Astrocyte (in vitro differentiated cells and primary cell): ENCODE measurements around the gene TUFM. TPM values are rescaled to one million over a fixed set of nuclear protein-coding genes. Genes with fewer than 3 reads are reported as not detected.

Source experiments
- DNase-seq: peaks from one replicate; pipeline ENCODE4 v3.0.0-alpha.2; 2010; ENCODE audit warnings: low read depth
- FAIRE-seq: peaks from 2 replicates; lab custom pipeline; 2011; peaks lifted over from hg19 to GRCh38; lab: Jason Lieb, UNC
- H2AFZ ChIP-seq: 2 replicates; pipeline ENCODE4 v1.6.0; 2012; ENCODE audit warnings: low read depth, low read length, inconsistent platforms
- H3K27ac ChIP-seq: 2 replicates; pipeline ENCODE4 v1.5.1; 2011; ENCODE audit warnings: low read depth, low read length, inconsistent platforms
- H3K27me3 ChIP-seq: 2 replicates; pipeline ENCODE4 v1.6.0; 2011; ENCODE audit warnings: low read length, inconsistent platforms; ENCODE audit not compliant: insufficient read depth
- H3K36me3 ChIP-seq: 2 replicates; pipeline ENCODE4 v1.5.1; 2011; ENCODE audit warnings: low read length, inconsistent platforms; ENCODE audit not compliant: insufficient read depth
- H3K4me1 ChIP-seq: 2 replicates; pipeline ENCODE4 v1.5.1; 2011; ENCODE audit warnings: low read length, inconsistent platforms; ENCODE audit not compliant: insufficient read depth
- H3K4me2 ChIP-seq: 2 replicates; pipeline ENCODE4 v1.6.0; 2012; ENCODE audit warnings: low read length, inconsistent platforms
- H3K4me3 ChIP-seq: 2 replicates; pipeline ENCODE4 v1.5.1; 2011; ENCODE audit warnings: low read depth, mild to moderate bottlenecking, low read length, inconsistent platforms; ENCODE audit not compliant: insufficient read depth
- H3K79me2 ChIP-seq: 2 replicates; pipeline ENCODE4 v1.6.0; 2012; ENCODE audit warnings: mild to moderate bottlenecking, low read length, inconsistent platforms; ENCODE audit not compliant: insufficient read depth
- H3K9ac ChIP-seq: 2 replicates; pipeline ENCODE4 v1.6.0; 2012; ENCODE audit warnings: mild to moderate bottlenecking, low read length, inconsistent platforms
- H3K9me3 ChIP-seq: 2 replicates; pipeline ENCODE4 v1.5.1; 2012; ENCODE audit warnings: low read depth, mild to moderate bottlenecking, low read length, inconsistent platforms; ENCODE audit not compliant: insufficient read depth
- H4K20me1 ChIP-seq: 2 replicates; pipeline ENCODE4 v1.6.0; 2012; ENCODE audit warnings: low read length, inconsistent platforms; ENCODE audit not compliant: insufficient read depth
- H3K27ac Mint-ChIP-seq: one replicate; pipeline ENCODE4 v1.8.0; 2021; ENCODE audit warnings: mild to moderate bottlenecking, mixed read lengths; ENCODE audit not compliant: unreplicated experiment
- H3K27me3 Mint-ChIP-seq: one replicate; pipeline ENCODE4 v1.8.0; 2021; ENCODE audit warnings: low read depth, mixed read lengths; ENCODE audit not compliant: unreplicated experiment
- H3K36me3 Mint-ChIP-seq: one replicate; pipeline ENCODE4 v1.8.0; 2021; ENCODE audit warnings: low read depth, mixed read lengths; ENCODE audit not compliant: unreplicated experiment
- H3K4me1 Mint-ChIP-seq: one replicate; pipeline ENCODE4 v1.8.0; 2021; ENCODE audit warnings: low read depth, mixed read lengths; ENCODE audit not compliant: unreplicated experiment
- H3K4me3 Mint-ChIP-seq: one replicate; pipeline ENCODE4 v1.8.0; 2021; ENCODE audit warnings: mild to moderate bottlenecking, moderate library complexity, mixed read lengths; ENCODE audit not compliant: unreplicated experiment
- H3K9me3 Mint-ChIP-seq: one replicate; pipeline ENCODE4 v1.8.0; 2021; ENCODE audit warnings: mild to moderate bottlenecking, mixed read lengths; ENCODE audit not compliant: unreplicated experiment
- CTCF ChIP-seq: IDR thresholded peaks from 2 replicates; pipeline ENCODE4 v1.5.1; 2011; ENCODE audit warnings: low read depth, mild to moderate bottlenecking, inconsistent platforms, low read length, moderate library complexity; ENCODE audit not compliant: insufficient read depth
- EZH2 ChIP-seq: IDR thresholded peaks from 2 replicates; pipeline ENCODE4 v1.6.1; 2012; ENCODE audit warnings: mild to moderate bottlenecking, low read length, inconsistent platforms; ENCODE audit not compliant: insufficient read depth
- total RNA-seq: library from RNA; stranded (reverse); gene quantifications from 2 replicates; pipeline ENCODE4 v1.2.1, GENCODE V29; 2021

Gene TUFM
- total RNA-seq, 1 donor from 2014 or later, result 147 TPM

GRCh38 chr16:28834873-28835863 lies 11.0 kb downstream of the TUFM start:
- H3K4me1 ChIP-seq, result no peaks in the 10 kb centered on the region
- Mint-ChIP-seq H3K4me1 (peaks cover 4% of the 10 kb centered on the region), H3K27ac (peak overlapping the region; percentile 53), H3K9me3 (no peaks in the 10 kb centered on the region), H3K4me3 (peak overlapping the region; percentile 27), H3K36me3 (peaks cover 31% of the 10 kb centered on the region), H3K27me3 (no peaks in the 10 kb centered on the region)
- peaks cover 57% of the 10 kb centered on the region for H3K36me3 ChIP-seq
- no peak overlapping the region for H3K4me2 ChIP-seq
- TF ChIP-seq EZH2, result no peak
- no peak for TF ChIP-seq CTCF
- H3K9ac ChIP-seq, result no peak overlapping the region
- no peak overlapping the region for H3K27ac ChIP-seq
- peaks cover 24% of the 10 kb centered on the region for H3K79me2 ChIP-seq
- H4K20me1 ChIP-seq, result peaks cover 69% of the 10 kb centered on the region
- no peak overlapping the region for H3K4me3 ChIP-seq
- no peaks in the 10 kb centered on the region for H3K9me3 ChIP-seq
- FAIRE-seq, result no peak
- no peak for DNase-seq
- H2AFZ ChIP-seq, result no peak overlapping the region
- no peaks in the 10 kb centered on the region for H3K27me3 ChIP-seq

- Mint-ChIP-seq H3K4me1 (peaks cover 4% of the 10 kb centered on the region), H3K9me3 (no peaks in the 10 kb centered on the region), H3K36me3 (peaks cover 35% of the 10 kb centered on the region), H3K4me3 (no peak overlapping the region), H3K27ac (no peak overlapping the region), H3K27me3 (no peaks in the 10 kb centered on the region)
- no peaks in the 10 kb centered on the region for H3K27me3 ChIP-seq
- no peaks in the 10 kb centered on the region for H3K4me1 ChIP-seq
- no peak for FAIRE-seq
- no peak overlapping the region for H3K4me2 ChIP-seq
- H3K9ac ChIP-seq, result no peak overlapping the region
- no peak for DNase-seq
- H3K79me2 ChIP-seq, result peaks cover 32% of the 10 kb centered on the region
- peaks cover 77% of the 10 kb centered on the region for H4K20me1 ChIP-seq
- peaks cover 65% of the 10 kb centered on the region for H3K36me3 ChIP-seq
- no peak overlapping the region for H3K4me3 ChIP-seq
- H3K9me3 ChIP-seq, result no peaks in the 10 kb centered on the region
- H3K27ac ChIP-seq, result no peak overlapping the region
- TF ChIP-seq EZH2, result no peak
- TF ChIP-seq CTCF, result no peak
- no peak overlapping the region for H2AFZ ChIP-seq
Observed at GRCh38 chr16:28834349-28834748, 11.8 kb downstream of the TUFM start.

GRCh38 chr16:28830531-28830930 lies 15.6 kb downstream of the TUFM start:
- FAIRE-seq (no peak), DNase-seq (no peak)
- H3K27ac Mint-ChIP-seq, result no peak overlapping the region
- Histone ChIP-seq H3K27ac (no peak overlapping the region), H3K4me1 (peaks cover 7% of the 10 kb centered on the region), H3K4me3 (no peak overlapping the region), H2AFZ (no peak overlapping the region), H3K27me3 (no peaks in the 10 kb centered on the region), H3K9me3 (no peaks in the 10 kb centered on the region), H3K4me2 (no peak overlapping the region), H3K9ac (no peak overlapping the region), H4K20me1 (peaks cover 97% of the 10 kb centered on the region), H3K79me2 (peaks cover 70% of the 10 kb centered on the region), H3K36me3 (peaks cover 81% of the 10 kb centered on the region)
- H3K27me3 Mint-ChIP-seq, result no peaks in the 10 kb centered on the region
- H3K4me3 Mint-ChIP-seq, result no peak overlapping the region
- TF ChIP-seq CTCF (no peak), EZH2 (no peak)
- no peaks in the 10 kb centered on the region for H3K9me3 Mint-ChIP-seq
- H3K36me3 Mint-ChIP-seq, result peaks cover 48% of the 10 kb centered on the region
- H3K4me1 Mint-ChIP-seq, result peaks cover 25% of the 10 kb centered on the region
